Measurements from ENCODE around the gene HIVEP3.

Gene HIVEP3

GRCh38 chr1:41675401-41675800 is 243.3 kb downstream of the HIVEP3 start:
- Histone ChIP-seq H3K9ac (ENCODE audit: low read depth, low read length) (no peak overlapping the region), H3K27me3 (ENCODE audit: insufficient read depth, low read length) (no peaks in the 10 kb centered on the region), H3K4me1 (ENCODE audit: insufficient read depth, low read length) (no peaks in the 10 kb centered on the region), H3K9me3 (ENCODE audit: insufficient read depth, low read depth, low read length) (no peaks in the 10 kb centered on the region), H3K27ac (ENCODE audit: low read length) (no peak overlapping the region), H3K36me3 (ENCODE audit: insufficient read depth, low read depth, low read length) (no peaks in the 10 kb centered on the region), H3K4me3 (ENCODE audit: low read length) (no peak overlapping the region)

- no peak overlapping the region for H3K9ac ChIP-seq (ENCODE audit: low read depth, low read length)
- no peaks in the 10 kb centered on the region for H3K9me3 ChIP-seq (ENCODE audit: insufficient read depth, low read depth, low read length)
- no peaks in the 10 kb centered on the region for H3K4me1 ChIP-seq (ENCODE audit: insufficient read depth, low read length)
- H3K4me3 ChIP-seq (ENCODE audit: low read length) = no peak overlapping the region
- H3K27me3 ChIP-seq (ENCODE audit: insufficient read depth, low read length) = no peaks in the 10 kb centered on the region
- no peak overlapping the region for H3K27ac ChIP-seq (ENCODE audit: low read length)
- H3K36me3 ChIP-seq (ENCODE audit: insufficient read depth, low read depth, low read length) = no peaks in the 10 kb centered on the region
Measured at GRCh38 chr1:41674522-41674921, 244.2 kb downstream of the HIVEP3 start.

DNA sequence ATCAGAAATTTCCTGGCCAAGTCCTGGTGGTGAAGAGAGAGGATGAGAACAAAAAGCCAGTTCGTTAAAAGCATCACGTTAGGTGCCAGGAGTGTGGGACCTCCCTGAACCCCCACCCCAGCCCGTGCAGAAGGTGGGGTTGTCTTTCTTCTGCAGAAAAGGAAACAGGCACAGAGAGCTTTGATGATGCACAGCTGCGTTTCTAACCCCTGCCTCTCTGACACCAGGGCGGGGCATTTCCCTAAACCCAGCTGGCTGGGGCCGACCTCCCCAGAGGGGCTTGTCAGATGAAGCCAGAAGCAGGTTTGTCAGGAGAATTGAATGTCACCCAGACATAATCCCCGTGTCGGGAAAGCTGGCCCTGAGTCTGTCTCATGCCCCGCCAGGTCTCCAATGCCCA is 244.9 kb downstream of the HIVEP3 start:
- Histone ChIP-seq H3K27me3 (ENCODE audit: insufficient read depth, low read length) (no peaks in the 10 kb centered on the region), H3K4me3 (ENCODE audit: low read length) (no peak overlapping the region), H3K9me3 (ENCODE audit: insufficient read depth, low read depth, low read length) (no peaks in the 10 kb centered on the region), H3K27ac (ENCODE audit: low read length) (no peak overlapping the region), H3K4me1 (ENCODE audit: insufficient read depth, low read length) (no peaks in the 10 kb centered on the region), H3K36me3 (ENCODE audit: insufficient read depth, low read depth, low read length) (no peaks in the 10 kb centered on the region), H3K9ac (ENCODE audit: low read depth, low read length) (no peak overlapping the region)

DNA sequence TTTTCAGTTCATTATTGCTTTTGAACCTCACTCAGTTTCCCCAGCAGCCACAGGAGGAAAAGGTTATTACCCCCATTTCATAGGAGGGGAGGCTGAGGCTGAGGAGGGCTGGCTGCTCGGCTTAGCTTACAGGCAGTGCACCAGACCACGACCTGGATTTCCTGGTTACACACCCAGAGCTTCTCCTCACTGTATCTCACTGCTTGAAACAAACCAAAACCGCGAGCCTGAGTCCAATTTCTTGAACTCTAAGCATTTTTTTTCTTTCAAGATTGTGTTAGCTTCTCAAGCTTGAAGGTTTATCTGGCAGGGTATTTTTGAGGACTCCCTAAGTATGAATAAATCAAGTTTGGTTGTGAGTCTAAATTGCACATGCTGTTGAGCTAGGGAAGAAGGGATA is 245.3 kb downstream of the HIVEP3 start:
- Histone ChIP-seq H3K9ac (ENCODE audit: low read depth, low read length) (no peak overlapping the region), H3K4me3 (ENCODE audit: low read length) (no peak overlapping the region), H3K36me3 (ENCODE audit: insufficient read depth, low read depth, low read length) (no peaks in the 10 kb centered on the region), H3K4me1 (ENCODE audit: insufficient read depth, low read length) (no peaks in the 10 kb centered on the region), H3K9me3 (ENCODE audit: insufficient read depth, low read depth, low read length) (no peaks in the 10 kb centered on the region), H3K27ac (ENCODE audit: low read length) (no peak overlapping the region), H3K27me3 (ENCODE audit: insufficient read depth, low read length) (no peaks in the 10 kb centered on the region)

DNA sequence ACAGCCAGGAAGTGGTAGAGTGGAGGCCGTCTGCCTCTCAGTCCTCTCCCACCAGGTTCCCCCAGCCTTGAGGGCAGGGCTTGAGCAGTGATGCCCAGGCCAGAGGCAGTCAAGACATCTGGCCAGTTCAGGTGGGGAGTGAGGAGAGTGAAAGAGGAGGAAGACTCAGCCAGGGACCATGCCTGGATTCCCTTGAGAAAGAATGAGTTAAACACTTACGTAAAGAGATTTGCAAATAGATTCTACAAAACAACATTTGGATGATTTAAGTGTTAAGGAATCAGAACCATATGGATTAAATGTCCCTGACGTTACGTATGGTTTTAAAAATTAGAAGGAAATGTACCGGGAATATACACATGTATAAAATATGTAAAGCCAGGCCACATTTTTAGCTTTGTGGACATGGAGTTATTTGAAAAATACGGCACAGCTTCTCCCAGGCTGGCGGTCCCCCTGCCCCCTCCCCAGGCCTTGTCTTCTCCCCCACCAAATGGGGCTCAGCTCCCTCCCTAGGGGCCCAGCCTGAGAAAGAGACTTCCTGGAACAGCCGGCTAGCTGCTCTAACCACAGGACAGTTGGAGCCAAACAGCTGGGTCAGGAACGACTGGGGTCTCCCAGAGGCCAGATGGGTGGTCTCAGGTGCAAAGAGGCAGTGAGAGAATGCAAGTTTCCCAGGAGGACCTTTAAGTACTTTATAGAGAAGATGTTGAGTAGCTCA is 245.9 kb downstream of the HIVEP3 start:
- Histone ChIP-seq H3K27ac (ENCODE audit: low read length) (no peak overlapping the region), H3K4me3 (ENCODE audit: low read length) (no peak overlapping the region)

GRCh38 chr1:41672173-41672572 is 246.5 kb downstream of the HIVEP3 start:
- H3K9ac ChIP-seq (ENCODE audit: low read depth, low read length) = no peak overlapping the region
- H3K4me1 ChIP-seq (ENCODE audit: insufficient read depth, low read length) = 0 out of 2 replicates have a peak, but pooled peaks cover 2% of the 10 kb centered on the region
- no peak overlapping the region for H3K27ac ChIP-seq (ENCODE audit: low read length)
- no peaks in the 10 kb centered on the region for H3K9me3 ChIP-seq (ENCODE audit: insufficient read depth, low read depth, low read length)
- no peak overlapping the region for H3K4me3 ChIP-seq (ENCODE audit: low read length)
- H3K27me3 ChIP-seq (ENCODE audit: insufficient read depth, low read length) = no peaks in the 10 kb centered on the region
- no peaks in the 10 kb centered on the region for H3K36me3 ChIP-seq (ENCODE audit: insufficient read depth, low read depth, low read length)

More for the DNA sequence above, 245.9 kb downstream of the HIVEP3 start:
- Histone ChIP-seq H3K36me3 (ENCODE audit: insufficient read depth, low read depth, low read length) (no peaks in the 10 kb centered on the region), H3K9me3 (ENCODE audit: insufficient read depth, low read depth, low read length) (no peaks in the 10 kb centered on the region), H3K27me3 (ENCODE audit: insufficient read depth, low read length) (no peaks in the 10 kb centered on the region), H3K4me1 (ENCODE audit: insufficient read depth, low read length) (no peaks in the 10 kb centered on the region), H3K9ac (ENCODE audit: low read depth, low read length) (no peak overlapping the region; the same call in 1 of the 2 replicates)

DNA sequence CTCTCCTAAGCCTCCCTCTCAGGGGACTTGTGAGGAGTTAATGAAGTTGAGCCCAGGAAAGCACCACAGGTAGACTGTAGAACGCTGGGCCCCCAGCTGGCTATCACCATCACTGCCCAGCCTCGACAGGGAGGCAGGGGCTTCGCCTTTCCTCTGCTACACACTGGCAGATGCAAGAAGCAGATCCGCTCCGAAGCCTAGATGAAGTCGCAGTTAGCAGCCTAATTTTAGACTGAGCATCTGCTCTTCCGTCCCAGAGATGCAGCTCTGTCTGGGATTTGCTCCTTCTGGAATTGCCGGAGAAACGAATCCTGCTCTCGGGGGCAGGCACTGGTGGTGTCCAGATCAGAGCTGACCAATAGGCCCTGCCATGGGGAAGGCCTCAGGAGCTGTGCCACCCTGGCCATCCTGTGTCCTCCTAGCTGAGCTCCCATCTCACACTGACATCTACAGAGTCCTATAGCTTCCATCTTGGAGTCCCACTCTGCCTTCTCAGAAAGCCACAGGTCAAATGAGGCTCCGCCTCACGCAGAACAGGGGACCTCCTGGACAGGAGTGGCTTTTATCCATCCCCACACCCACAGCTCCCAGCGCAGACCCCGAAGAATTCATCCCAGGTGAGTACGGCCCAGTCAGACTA is 247.5 kb downstream of the HIVEP3 start:
- Histone ChIP-seq H3K27ac (ENCODE audit: low read length) (no peak overlapping the region), H3K9me3 (ENCODE audit: insufficient read depth, low read depth, low read length) (no peaks in the 10 kb centered on the region), H3K27me3 (ENCODE audit: insufficient read depth, low read length) (no peaks in the 10 kb centered on the region), H3K36me3 (ENCODE audit: insufficient read depth, low read depth, low read length) (no peaks in the 10 kb centered on the region), H3K9ac (ENCODE audit: low read depth, low read length) (no peak overlapping the region), H3K4me3 (ENCODE audit: low read length) (no peak overlapping the region), H3K4me1 (ENCODE audit: insufficient read depth, low read length) (0 out of 2 replicates have a peak, but pooled peaks cover 4% of the 10 kb centered on the region)

- Histone ChIP-seq H3K9ac (ENCODE audit: low read depth, low read length) (no peak overlapping the region), H3K36me3 (ENCODE audit: insufficient read depth, low read depth, low read length) (no peaks in the 10 kb centered on the region), H3K4me1 (ENCODE audit: insufficient read depth, low read length) (0 out of 2 replicates have a peak, but pooled peaks cover 4% of the 10 kb centered on the region), H3K9me3 (ENCODE audit: insufficient read depth, low read depth, low read length) (no peaks in the 10 kb centered on the region), H3K27ac (ENCODE audit: low read length) (no peak overlapping the region), H3K27me3 (ENCODE audit: insufficient read depth, low read length) (no peaks in the 10 kb centered on the region), H3K4me3 (ENCODE audit: low read length) (no peak overlapping the region)
Measured at GRCh38 chr1:41670217-41670957, 248.3 kb downstream of the HIVEP3 start.

- Histone ChIP-seq H3K4me3 (ENCODE audit: low read length) (no peak overlapping the region), H3K9me3 (ENCODE audit: insufficient read depth, low read depth, low read length) (no peaks in the 10 kb centered on the region), H3K27me3 (ENCODE audit: insufficient read depth, low read length) (peaks cover 8% of the 10 kb centered on the region), H3K4me1 (ENCODE audit: insufficient read depth, low read length) (0 out of 2 replicates have a peak, but pooled peaks cover 4% of the 10 kb centered on the region), H3K27ac (ENCODE audit: low read length) (no peak overlapping the region), H3K9ac (ENCODE audit: low read depth, low read length) (no peak overlapping the region), H3K36me3 (ENCODE audit: insufficient read depth, low read depth, low read length) (no peaks in the 10 kb centered on the region)
Measured at GRCh38 chr1:41668967-41669366, 249.8 kb downstream of the HIVEP3 start.

- 0 out of 2 replicates have a peak, but pooled peaks cover 4% of the 10 kb centered on the region for H3K4me1 ChIP-seq (ENCODE audit: insufficient read depth, low read length)
- H3K36me3 ChIP-seq (ENCODE audit: insufficient read depth, low read depth, low read length) = no peaks in the 10 kb centered on the region
- no peaks in the 10 kb centered on the region for H3K9me3 ChIP-seq (ENCODE audit: insufficient read depth, low read depth, low read length)
- peaks cover 16% of the 10 kb centered on the region for H3K27me3 ChIP-seq (ENCODE audit: insufficient read depth, low read length)
- no peak overlapping the region for H3K9ac ChIP-seq (ENCODE audit: low read depth, low read length)
- no peak overlapping the region for H3K27ac ChIP-seq (ENCODE audit: low read length)
- H3K4me3 ChIP-seq (ENCODE audit: low read length) = no peak overlapping the region
Measured at GRCh38 chr1:41668054-41668660, 250.6 kb downstream of the HIVEP3 start.

GRCh38 chr1:41666981-41667631 is 251.6 kb downstream of the HIVEP3 start:
- Histone ChIP-seq H3K9ac (ENCODE audit: low read depth, low read length) (no peak overlapping the region), H3K9me3 (ENCODE audit: insufficient read depth, low read depth, low read length) (no peaks in the 10 kb centered on the region), H3K4me3 (ENCODE audit: low read length) (no peak overlapping the region), H3K36me3 (ENCODE audit: insufficient read depth, low read depth, low read length) (no peaks in the 10 kb centered on the region), H3K27ac (ENCODE audit: low read length) (no peak overlapping the region), H3K27me3 (ENCODE audit: insufficient read depth, low read length) (peaks cover 23% of the 10 kb centered on the region), H3K4me1 (ENCODE audit: insufficient read depth, low read length) (0 out of 2 replicates have a peak, but pooled peaks cover 6% of the 10 kb centered on the region)

Data from iPS-20b (cell line).